Activated CD4-positive, CD25-positive, alpha-beta regulatory T cell (primary cell): ENCODE measurements around the gene WDR90.

Experiments used
- DNase-seq, 4 experiments: peaks; one replicate each; lab custom pipeline; 2025; lab: John Stamatoyannopoulos, UW

Gene WDR90

GRCh38 chr16:708019-708418 lies 58.9 kb downstream of the WDR90 start:
- DNase-seq: no peak

- no peak for DNase-seq
Observed at GRCh38 chr16:708959-709358, 59.8 kb downstream of the WDR90 start.

- DNase-seq: no peak
Observed at GRCh38 chr16:709566-710499, 60.7 kb downstream of the WDR90 start.

GRCh38 chr16:710500-711075 lies 61.4 kb downstream of the WDR90 start:
- DNase-seq: no peak

- DNase-seq: no peak
Observed at GRCh38 chr16:711084-711483, 61.9 kb downstream of the WDR90 start.

- DNase-seq: peak; percentile 60 to 71 (median 70)
Observed at GRCh38 chr16:711548-712320, 62.6 kb downstream of the WDR90 start.

- DNase-seq: peak in 1 of 4 experiments; percentile 44
Observed at GRCh38 chr16:712740-713250, 63.6 kb downstream of the WDR90 start.

- DNase-seq: no peak
Observed at GRCh38 chr16:714079-714478, 64.9 kb downstream of the WDR90 start.

GRCh38 chr16:714558-715476 lies 65.7 kb downstream of the WDR90 start, which contains the start of gene METRN:
Gene METRN, plus strand, starts transcription at chr16:715118. Its CDS starts 172 bp downstream, at chr16:715290.
- DNase-seq: peak; percentile 73 to 84 (median 78)

- no peak for DNase-seq
Observed at GRCh38 chr16:715477-716199, 66.5 kb downstream of the WDR90 start.

- DNase-seq: no peak
Observed at GRCh38 chr16:716200-716568, 67.0 kb downstream of the WDR90 start.

- DNase-seq: no peak
Observed at GRCh38 chr16:716768-717325, 67.7 kb downstream of the WDR90 start.
